Measurements from ENCODE around the gene TP53I13. TPM values are rescaled to one million over a fixed set of nuclear protein-coding genes. Genes with fewer than 3 reads are reported as not detected.

TP53I13 gene
- total and polyA plus RNA-seq, 2 of the 13 experiments (the other 11 are each of a cell fraction or from before 2014, with no cell fraction given) = 16.9 to 25.7 TPM

- TF ChIP-seq, protein P1, sequence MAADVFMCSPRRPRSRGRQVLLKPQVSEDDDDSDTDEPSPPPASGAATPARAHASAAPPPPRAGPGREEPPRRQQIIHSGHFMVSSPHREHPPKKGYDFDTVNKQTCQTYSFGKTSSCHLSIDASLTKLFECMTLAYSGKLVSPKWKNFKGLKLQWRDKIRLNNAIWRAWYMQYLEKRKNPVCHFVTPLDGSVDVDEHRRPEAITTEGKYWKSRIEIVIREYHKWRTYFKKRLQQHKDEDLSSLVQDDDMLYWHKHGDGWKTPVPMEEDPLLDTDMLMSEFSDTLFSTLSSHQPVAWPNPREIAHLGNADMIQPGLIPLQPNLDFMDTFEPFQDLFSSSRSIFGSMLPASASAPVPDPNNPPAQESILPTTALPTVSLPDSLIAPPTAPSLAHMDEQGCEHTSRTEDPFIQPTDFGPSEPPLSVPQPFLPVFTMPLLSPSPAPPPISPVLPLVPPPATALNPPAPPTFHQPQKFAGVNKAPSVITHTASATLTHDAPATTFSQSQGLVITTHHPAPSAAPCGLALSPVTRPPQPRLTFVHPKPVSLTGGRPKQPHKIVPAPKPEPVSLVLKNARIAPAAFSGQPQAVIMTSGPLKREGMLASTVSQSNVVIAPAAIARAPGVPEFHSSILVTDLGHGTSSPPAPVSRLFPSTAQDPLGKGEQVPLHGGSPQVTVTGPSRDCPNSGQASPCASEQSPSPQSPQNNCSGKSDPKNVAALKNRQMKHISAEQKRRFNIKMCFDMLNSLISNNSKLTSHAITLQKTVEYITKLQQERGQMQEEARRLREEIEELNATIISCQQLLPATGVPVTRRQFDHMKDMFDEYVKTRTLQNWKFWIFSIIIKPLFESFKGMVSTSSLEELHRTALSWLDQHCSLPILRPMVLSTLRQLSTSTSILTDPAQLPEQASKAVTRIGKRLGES (CRISPR knock-in tag; IDR thresholded peaks at IDR 0.05; ENCODE audit: borderline replicate concordance) = no peak; the same call in 1 of the 2 replicates
- no peak for TF ChIP-seq BCLAF1 (IDR thresholded peaks at IDR 0.05)
- TF ChIP-seq ZSCAN20 (CRISPR knock-in tag; IDR thresholded peaks at IDR 0.05; ENCODE audit: borderline replicate concordance) = no peak
- TF ChIP-seq, protein P2, sequence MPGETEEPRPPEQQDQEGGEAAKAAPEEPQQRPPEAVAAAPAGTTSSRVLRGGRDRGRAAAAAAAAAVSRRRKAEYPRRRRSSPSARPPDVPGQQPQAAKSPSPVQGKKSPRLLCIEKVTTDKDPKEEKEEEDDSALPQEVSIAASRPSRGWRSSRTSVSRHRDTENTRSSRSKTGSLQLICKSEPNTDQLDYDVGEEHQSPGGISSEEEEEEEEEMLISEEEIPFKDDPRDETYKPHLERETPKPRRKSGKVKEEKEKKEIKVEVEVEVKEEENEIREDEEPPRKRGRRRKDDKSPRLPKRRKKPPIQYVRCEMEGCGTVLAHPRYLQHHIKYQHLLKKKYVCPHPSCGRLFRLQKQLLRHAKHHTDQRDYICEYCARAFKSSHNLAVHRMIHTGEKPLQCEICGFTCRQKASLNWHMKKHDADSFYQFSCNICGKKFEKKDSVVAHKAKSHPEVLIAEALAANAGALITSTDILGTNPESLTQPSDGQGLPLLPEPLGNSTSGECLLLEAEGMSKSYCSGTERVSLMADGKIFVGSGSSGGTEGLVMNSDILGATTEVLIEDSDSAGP (CRISPR knock-in tag; IDR thresholded peaks at IDR 0.05; ENCODE audit: borderline replicate concordance) = peak; percentile 78
- TF ChIP-seq BRF2 (CRISPR knock-in tag; IDR thresholded peaks at IDR 0.05) = peak; percentile 91; the same call in 1 of the 2 replicates
- no peak; the same call in 1 of the 2 replicates for TF ChIP-seq PPARG (CRISPR knock-in tag; conservative IDR thresholded peaks at IDR 0.05)
- no peak for TF ChIP-seq NFE2L2 (IDR thresholded peaks at IDR 0.05; ENCODE audit: low read length)
- TF ChIP-seq ZNF350 (CRISPR knock-in tag; IDR thresholded peaks at IDR 0.05; ENCODE audit: borderline replicate concordance, low read depth) = no peak
- TF ChIP-seq PHF21A (CRISPR knock-in tag; IDR thresholded peaks at IDR 0.05) = peak; percentile 32; the same call in 1 of the 2 replicates
- no peak for TF ChIP-seq ZNF781 (CRISPR knock-in tag; IDR thresholded peaks at IDR 0.05; ENCODE audit: borderline replicate concordance, not compliant biosample characterization)
- TF ChIP-seq ZIK1 (CRISPR knock-in tag; IDR thresholded peaks at IDR 0.05; ENCODE audit: borderline replicate concordance, low read depth) = peak; percentile 92; the same call in 1 of the 2 replicates
- peak; percentile 94 for TF ChIP-seq MYC (CRISPR knock-in tag; IDR thresholded peaks at IDR 0.05; ENCODE audit: borderline replicate concordance)
- no peak for TF ChIP-seq NCOA1 (CRISPR knock-in tag; IDR thresholded peaks at IDR 0.05)
- TF ChIP-seq FOSL2 (CRISPR knock-in tag; IDR thresholded peaks at IDR 0.05) = no peak; the same call in 1 of the 2 replicates
- TF ChIP-seq, protein P3, sequence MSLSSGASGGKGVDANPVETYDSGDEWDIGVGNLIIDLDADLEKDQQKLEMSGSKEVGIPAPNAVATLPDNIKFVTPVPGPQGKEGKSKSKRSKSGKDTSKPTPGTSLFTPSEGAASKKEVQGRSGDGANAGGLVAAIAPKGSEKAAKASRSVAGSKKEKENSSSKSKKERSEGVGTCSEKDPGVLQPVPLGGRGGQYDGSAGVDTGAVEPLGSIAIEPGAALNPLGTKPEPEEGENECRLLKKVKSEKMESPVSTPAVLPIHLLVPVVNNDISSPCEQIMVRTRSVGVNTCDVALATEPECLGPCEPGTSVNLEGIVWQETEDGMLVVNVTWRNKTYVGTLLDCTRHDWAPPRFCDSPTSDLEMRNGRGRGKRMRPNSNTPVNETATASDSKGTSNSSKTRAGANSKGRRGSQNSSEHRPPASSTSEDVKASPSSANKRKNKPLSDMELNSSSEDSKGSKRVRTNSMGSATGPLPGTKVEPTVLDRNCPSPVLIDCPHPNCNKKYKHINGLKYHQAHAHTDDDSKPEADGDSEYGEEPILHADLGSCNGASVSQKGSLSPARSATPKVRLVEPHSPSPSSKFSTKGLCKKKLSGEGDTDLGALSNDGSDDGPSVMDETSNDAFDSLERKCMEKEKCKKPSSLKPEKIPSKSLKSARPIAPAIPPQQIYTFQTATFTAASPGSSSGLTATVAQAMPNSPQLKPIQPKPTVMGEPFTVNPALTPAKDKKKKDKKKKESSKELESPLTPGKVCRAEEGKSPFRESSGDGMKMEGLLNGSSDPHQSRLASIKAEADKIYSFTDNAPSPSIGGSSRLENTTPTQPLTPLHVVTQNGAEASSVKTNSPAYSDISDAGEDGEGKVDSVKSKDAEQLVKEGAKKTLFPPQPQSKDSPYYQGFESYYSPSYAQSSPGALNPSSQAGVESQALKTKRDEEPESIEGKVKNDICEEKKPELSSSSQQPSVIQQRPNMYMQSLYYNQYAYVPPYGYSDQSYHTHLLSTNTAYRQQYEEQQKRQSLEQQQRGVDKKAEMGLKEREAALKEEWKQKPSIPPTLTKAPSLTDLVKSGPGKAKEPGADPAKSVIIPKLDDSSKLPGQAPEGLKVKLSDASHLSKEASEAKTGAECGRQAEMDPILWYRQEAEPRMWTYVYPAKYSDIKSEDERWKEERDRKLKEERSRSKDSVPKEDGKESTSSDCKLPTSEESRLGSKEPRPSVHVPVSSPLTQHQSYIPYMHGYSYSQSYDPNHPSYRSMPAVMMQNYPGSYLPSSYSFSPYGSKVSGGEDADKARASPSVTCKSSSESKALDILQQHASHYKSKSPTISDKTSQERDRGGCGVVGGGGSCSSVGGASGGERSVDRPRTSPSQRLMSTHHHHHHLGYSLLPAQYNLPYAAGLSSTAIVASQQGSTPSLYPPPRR (CRISPR knock-in tag; IDR thresholded peaks at IDR 0.05; ENCODE audit: borderline replicate concordance) = no peak
Observed at GRCh38 chr17:29613352-29613837, 44.9 kb downstream of the TP53I13 start (continued).

All from HepG2 (cell line).